ENCODE data around the gene STXBP2. TPM values are rescaled to one million over a fixed set of nuclear protein-coding genes. Genes with fewer than 3 reads are reported as not detected.

The STXBP2 gene
- total RNA-seq, 4 donors from 2014 or later, result 7.2 to 14.4 (median 11.7) TPM

- Histone ChIP-seq H3K4me1 (peaks cover 0 to 8% (median 6%) of the 10 kb centered on the region in 4 donors), H3K36me3 (no peaks in the 10 kb centered on the region), H3K4me3 (no peak overlapping the region), H3K27me3 (peaks cover 0 to 77% (median 2%) of the 10 kb centered on the region in 4 donors), H3K9me3 (no peaks in the 10 kb centered on the region), H3K27ac (replicated peaks in 1 of 4) (no peak overlapping the region)
- intact Hi-C loops (cut with DNase I), result no loop called here
- no peak for DNase-seq (ENCODE audit: extremely low spot score)
- 82% methylated on average over 11 of the region's 15 CpGs for WGBS
- TF ChIP-seq EP300 (IDR thresholded peaks at IDR 0.05) (no peak), POLR2AphosphoS5 (IDR thresholded peaks at IDR 0.05) (no peak), CTCF (IDR thresholded peaks at IDR 0.05) (no peak), POLR2A (IDR thresholded peaks at IDR 0.05; ENCODE audit: low read depth) (no peak)
Measured at GRCh38 chr19:7648265-7649014, 11.5 kb downstream of the STXBP2 start.

DNA sequence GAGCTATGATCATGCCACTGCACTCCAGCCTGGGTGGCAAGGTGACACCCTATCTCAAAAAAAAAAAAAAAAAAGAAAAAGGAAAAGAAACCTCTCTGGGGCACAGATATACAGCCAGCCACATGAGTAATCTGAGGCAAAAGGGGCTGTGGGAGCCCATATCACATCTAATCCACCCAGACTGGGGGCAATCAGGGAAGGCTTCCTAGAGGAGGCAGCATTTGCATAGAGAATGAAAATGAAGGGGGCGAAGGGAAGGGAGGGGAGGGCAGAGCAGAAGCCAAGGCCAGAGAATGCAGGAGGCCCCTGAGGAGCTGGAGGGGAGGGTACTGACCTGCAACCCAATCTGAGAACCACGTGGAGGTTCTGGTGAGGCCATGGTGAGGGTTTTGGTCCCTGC is 13.2 kb downstream of the STXBP2 start:
- Histone ChIP-seq H3K4me3 (no peak overlapping the region), H3K4me1 (peaks cover 0 to 8% (median 6%) of the 10 kb centered on the region in 4 donors), H3K27ac (replicated peaks in 1 of 4) (no peak overlapping the region), H3K36me3 (no peaks in the 10 kb centered on the region), H3K27me3 (peaks cover 0 to 62% (median under 1%) of the 10 kb centered on the region in 4 donors), H3K9me3 (no peaks in the 10 kb centered on the region)
- 38% methylated on average over 2 of the region's 2 CpGs for WGBS
- TF ChIP-seq EP300 (IDR thresholded peaks at IDR 0.05), result no peak
- TF ChIP-seq POLR2AphosphoS5 (IDR thresholded peaks at IDR 0.05), result no peak
- no peak for TF ChIP-seq POLR2A (IDR thresholded peaks at IDR 0.05; ENCODE audit: low read depth)
- no peak for TF ChIP-seq CTCF (IDR thresholded peaks at IDR 0.05)
- DNase-seq (ENCODE audit: extremely low spot score), result no peak
- intact Hi-C loops (cut with DNase I), result no loop called here

- DNase-seq (ENCODE audit: extremely low spot score), result peak; percentile 97
- peaks cover 0 to 8% (median 6%) of the 10 kb centered on the region in 4 donors for H3K4me1 ChIP-seq
- H3K4me3 ChIP-seq, result peak overlapping the region; percentile 25 to 39 (median 28)
- peaks cover 0 to 44% (median 0%) of the 10 kb centered on the region in 4 donors for H3K27me3 ChIP-seq
- no peaks in the 10 kb centered on the region for H3K36me3 ChIP-seq
- no peaks in the 10 kb centered on the region for H3K9me3 ChIP-seq
- WGBS, result 6% methylated on average over 28 of the region's 28 CpGs
- no peak overlapping the region for H3K27ac ChIP-seq (replicated peaks in 1 of 4)
- no peak for TF ChIP-seq POLR2A (IDR thresholded peaks at IDR 0.05; ENCODE audit: low read depth)
- peak in 2 of 3 experiments; percentile 95 to 98 for TF ChIP-seq CTCF (IDR thresholded peaks at IDR 0.05)
- no peak for TF ChIP-seq EP300 (IDR thresholded peaks at IDR 0.05)
- TF ChIP-seq POLR2AphosphoS5 (IDR thresholded peaks at IDR 0.05), result peak in 1 of 2 donors; percentile 56
- intact Hi-C loops (cut with DNase I), result loop anchor here (1.0 to 2.0 kb wide), 2 partner anchors 29 to 145 kb away; no protein-coding TSS in a partner anchor
Measured at GRCh38 chr19:7652061-7652641, 15.2 kb downstream of the STXBP2 start.

- TF ChIP-seq EP300 (IDR thresholded peaks at IDR 0.05), result no peak
- no peak for TF ChIP-seq POLR2AphosphoS5 (IDR thresholded peaks at IDR 0.05)
- TF ChIP-seq CTCF (IDR thresholded peaks at IDR 0.05), result no peak
- TF ChIP-seq POLR2A (IDR thresholded peaks at IDR 0.05; ENCODE audit: low read depth), result no peak
- no peaks in the 10 kb centered on the region for H3K36me3 ChIP-seq
- no peaks in the 10 kb centered on the region for H3K9me3 ChIP-seq
- WGBS, result 54% methylated on average over 7 of the region's 8 CpGs
- DNase-seq (ENCODE audit: extremely low spot score), result no peak
- no peak overlapping the region for H3K4me3 ChIP-seq
- H3K4me1 ChIP-seq, result peaks cover 0 to 8% (median 6%) of the 10 kb centered on the region in 4 donors
- intact Hi-C loops (cut with DNase I), result no loop called here
- no peak overlapping the region for H3K27ac ChIP-seq (replicated peaks in 1 of 4)
- H3K27me3 ChIP-seq, result peaks cover 0 to 31% (median 0%) of the 10 kb centered on the region in 4 donors
Measured at GRCh38 chr19:7654401-7654800, 17.5 kb downstream of the STXBP2 start.

Measured in esophagus muscularis mucosa (tissue), 4 donors.